ENCODE results near the gene BMPR2. TPM values are rescaled to one million over a fixed set of nuclear protein-coding genes. Genes with fewer than 3 reads are reported as not detected.
"Not testable (repeated sequence)": the region's sequence is repeated elsewhere in the genome, so short reads cannot be mapped to it uniquely, and the experiment has no call there.

The BMPR2 gene
- total and polyA plus RNA-seq, 5 donors from 2014 or later = 3.7 to 24.9 (median 5.3) TPM

GRCh38 chr2:202436626-202437025, 60.5 kb downstream of the BMPR2 start:
- H3K4me1 ChIP-seq (ENCODE audit: control insufficient read depth, insufficient read depth, low read length, poor library complexity, severe bottlenecking) = no peaks in the 10 kb centered on the region
- Mint-ChIP-seq H3K36me3 (peaks cover 5% of the 10 kb centered on the region), H3K27ac (no peak overlapping the region), H3K4me3 (no peak overlapping the region), H3K4me1 (peaks cover 0 to 10% (median 6%) of the 10 kb centered on the region in 4 donors), H3K9me3 (no peaks in the 10 kb centered on the region), H3K27me3 (no peaks in the 10 kb centered on the region)
- no peak overlapping the region for H3K4me3 ChIP-seq (ENCODE audit: low read depth, low read length)
- no peak overlapping the region for H3K27ac ChIP-seq (ENCODE audit: insufficient read depth, low read length, poor library complexity, severe bottlenecking)
- DNase-seq = no peak
- no peaks in the 10 kb centered on the region for H3K27me3 ChIP-seq (ENCODE audit: control insufficient read depth, insufficient read depth, low read length)
- no peaks in the 10 kb centered on the region for H3K36me3 ChIP-seq (ENCODE audit: control insufficient read depth, insufficient read depth, low read length)
- no peak for ATAC-seq (ENCODE audit: low read depth in 2 of 2)
- H3K9me3 ChIP-seq (ENCODE audit: control insufficient read depth in 2 of 2, low read length in 2 of 2) = no peaks in the 10 kb centered on the region

- H3K27ac Mint-ChIP-seq; H3K27ac ChIP-seq (ENCODE audit: insufficient read depth, low read length, poor library complexity, severe bottlenecking); H3K9me3 ChIP-seq (ENCODE audit: control insufficient read depth in 2 of 2, low read length in 2 of 2); H3K4me1 ChIP-seq (ENCODE audit: control insufficient read depth, insufficient read depth, low read length, poor library complexity, severe bottlenecking); H3K27me3 Mint-ChIP-seq; H3K27me3 ChIP-seq (ENCODE audit: control insufficient read depth, insufficient read depth, low read length); ATAC-seq (ENCODE audit: low read depth in 2 of 2); DNase-seq; H3K36me3 ChIP-seq (ENCODE audit: control insufficient read depth, insufficient read depth, low read length); H3K9me3 Mint-ChIP-seq; H3K36me3 Mint-ChIP-seq; H3K4me3 Mint-ChIP-seq; H3K4me3 ChIP-seq (ENCODE audit: low read depth, low read length): not testable (repeated sequence)
- H3K4me1 Mint-ChIP-seq = peaks cover 8 to 14% (median 10%) of the 10 kb centered on the region in 4 donors
These were observed 64.0 kb downstream of the BMPR2 start for GRCh38 chr2:202440117-202440516.

- H3K9me3 Mint-ChIP-seq = no peaks in the 10 kb centered on the region
- no peak overlapping the region for H3K4me3 Mint-ChIP-seq
- H3K27ac ChIP-seq (ENCODE audit: insufficient read depth, low read length, poor library complexity, severe bottlenecking) = no peak overlapping the region
- H3K4me3 ChIP-seq (ENCODE audit: low read depth, low read length) = no peak overlapping the region
- H3K36me3 Mint-ChIP-seq = peaks cover 7% of the 10 kb centered on the region
- H3K27me3 Mint-ChIP-seq = no peaks in the 10 kb centered on the region
- ATAC-seq (ENCODE audit: low read depth in 2 of 2) (no peak), DNase-seq (no peak)
- H3K27me3 ChIP-seq (ENCODE audit: control insufficient read depth, insufficient read depth, low read length) = no peaks in the 10 kb centered on the region
- no peaks in the 10 kb centered on the region for H3K36me3 ChIP-seq (ENCODE audit: control insufficient read depth, insufficient read depth, low read length)
- no peaks in the 10 kb centered on the region for H3K9me3 ChIP-seq (ENCODE audit: control insufficient read depth in 2 of 2, low read length in 2 of 2)
- H3K4me1 ChIP-seq (ENCODE audit: control insufficient read depth, insufficient read depth, low read length, poor library complexity, severe bottlenecking) = no peaks in the 10 kb centered on the region
- peaks cover 8 to 11% (median 9%) of the 10 kb centered on the region in 4 donors for H3K4me1 Mint-ChIP-seq
- H3K27ac Mint-ChIP-seq = peak overlapping the region in 1 of 3 donors; percentile 49
These were observed 66.8 kb downstream of the BMPR2 start for GRCh38 chr2:202442882-202443281.

GRCh38 chr2:202444000-202444399, 67.9 kb downstream of the BMPR2 start:
- peaks cover 8 to 14% (median 9%) of the 10 kb centered on the region in 4 donors for H3K4me1 Mint-ChIP-seq
- H3K9me3 Mint-ChIP-seq = no peaks in the 10 kb centered on the region
- H3K27me3 Mint-ChIP-seq = no peaks in the 10 kb centered on the region
- Histone ChIP-seq H3K9me3 (ENCODE audit: control insufficient read depth in 2 of 2, low read length in 2 of 2) (no peaks in the 10 kb centered on the region), H3K4me3 (ENCODE audit: low read depth, low read length) (no peak overlapping the region), H3K4me1 (ENCODE audit: control insufficient read depth, insufficient read depth, low read length, poor library complexity, severe bottlenecking) (no peaks in the 10 kb centered on the region), H3K27ac (ENCODE audit: insufficient read depth, low read length, poor library complexity, severe bottlenecking) (no peak overlapping the region), H3K36me3 (ENCODE audit: control insufficient read depth, insufficient read depth, low read length) (no peaks in the 10 kb centered on the region), H3K27me3 (ENCODE audit: control insufficient read depth, insufficient read depth, low read length) (no peaks in the 10 kb centered on the region)
- no peak overlapping the region for H3K4me3 Mint-ChIP-seq
- no peak overlapping the region for H3K27ac Mint-ChIP-seq
- DNase-seq (no peak), ATAC-seq (ENCODE audit: low read depth in 2 of 2) (no peak)
- peaks cover 11% of the 10 kb centered on the region for H3K36me3 Mint-ChIP-seq

- no peaks in the 10 kb centered on the region for H3K27me3 Mint-ChIP-seq
- no peak overlapping the region for H3K4me3 Mint-ChIP-seq
- Histone ChIP-seq H3K36me3 (ENCODE audit: control insufficient read depth, insufficient read depth, low read length) (no peaks in the 10 kb centered on the region), H3K4me3 (ENCODE audit: low read depth, low read length) (no peak overlapping the region), H3K4me1 (ENCODE audit: control insufficient read depth, insufficient read depth, low read length, poor library complexity, severe bottlenecking) (no peaks in the 10 kb centered on the region), H3K27ac (ENCODE audit: insufficient read depth, low read length, poor library complexity, severe bottlenecking) (no peak overlapping the region), H3K9me3 (ENCODE audit: control insufficient read depth in 2 of 2, low read length in 2 of 2) (no peaks in the 10 kb centered on the region), H3K27me3 (ENCODE audit: control insufficient read depth, insufficient read depth, low read length) (no peaks in the 10 kb centered on the region)
- peaks cover 0 to 2% (median 0%) of the 10 kb centered on the region in 7 donors for H3K9me3 Mint-ChIP-seq
- H3K4me1 Mint-ChIP-seq = peaks cover 0 to 12% (median 6%) of the 10 kb centered on the region in 4 donors
- H3K36me3 Mint-ChIP-seq = peaks cover 15% of the 10 kb centered on the region
- DNase-seq (no peak), ATAC-seq (ENCODE audit: low read depth in 2 of 2) (no peak)
- H3K27ac Mint-ChIP-seq = no peak overlapping the region
These were observed 73.2 kb downstream of the BMPR2 start for GRCh38 chr2:202449344-202449743.

GRCh38 chr2:202450785-202451184, 74.7 kb downstream of the BMPR2 start:
- DNase-seq = no peak
- H3K4me1 Mint-ChIP-seq = peaks cover 0 to 17% (median 7%) of the 10 kb centered on the region in 4 donors
- H3K36me3 ChIP-seq (ENCODE audit: control insufficient read depth, insufficient read depth, low read length) = no peaks in the 10 kb centered on the region

GRCh38 chr2:202452744-202453143, 76.6 kb downstream of the BMPR2 start:
- peaks cover 0 to 2% (median 0%) of the 10 kb centered on the region in 7 donors for H3K9me3 Mint-ChIP-seq
- no peaks in the 10 kb centered on the region for H3K27me3 Mint-ChIP-seq
- Histone ChIP-seq H3K4me1 (ENCODE audit: control insufficient read depth, insufficient read depth, low read length, poor library complexity, severe bottlenecking) (no peaks in the 10 kb centered on the region), H3K27me3 (ENCODE audit: control insufficient read depth, insufficient read depth, low read length) (no peaks in the 10 kb centered on the region), H3K27ac (ENCODE audit: insufficient read depth, low read length, poor library complexity, severe bottlenecking) (no peak overlapping the region), H3K4me3 (ENCODE audit: low read depth, low read length) (no peak overlapping the region), H3K36me3 (ENCODE audit: control insufficient read depth, insufficient read depth, low read length) (no peaks in the 10 kb centered on the region), H3K9me3 (ENCODE audit: control insufficient read depth in 2 of 2, low read length in 2 of 2) (no peaks in the 10 kb centered on the region)
- no peak for DNase-seq
- peaks cover 17% of the 10 kb centered on the region for H3K36me3 Mint-ChIP-seq
- H3K27ac Mint-ChIP-seq = no peak overlapping the region
- peaks cover 6 to 21% (median 8%) of the 10 kb centered on the region in 4 donors for H3K4me1 Mint-ChIP-seq
- H3K4me3 Mint-ChIP-seq = no peak overlapping the region
- no peak for ATAC-seq (ENCODE audit: low read depth in 2 of 2)

More at GRCh38 chr2:202450785-202451184, 74.7 kb downstream of the BMPR2 start:
- ATAC-seq (ENCODE audit: low read depth in 2 of 2) = no peak
- Histone ChIP-seq H3K9me3 (ENCODE audit: control insufficient read depth in 2 of 2, low read length in 2 of 2) (no peaks in the 10 kb centered on the region), H3K4me3 (ENCODE audit: low read depth, low read length) (no peak overlapping the region), H3K27ac (ENCODE audit: insufficient read depth, low read length, poor library complexity, severe bottlenecking) (no peak overlapping the region), H3K4me1 (ENCODE audit: control insufficient read depth, insufficient read depth, low read length, poor library complexity, severe bottlenecking) (no peaks in the 10 kb centered on the region), H3K27me3 (ENCODE audit: control insufficient read depth, insufficient read depth, low read length) (no peaks in the 10 kb centered on the region)
- no peak overlapping the region for H3K4me3 Mint-ChIP-seq
- H3K36me3 Mint-ChIP-seq = peaks cover 21% of the 10 kb centered on the region
- no peak overlapping the region for H3K27ac Mint-ChIP-seq
- H3K9me3 Mint-ChIP-seq = peaks cover 0 to 2% (median 0%) of the 10 kb centered on the region in 7 donors
- no peaks in the 10 kb centered on the region for H3K27me3 Mint-ChIP-seq

GRCh38 chr2:202454536-202454935, 78.4 kb downstream of the BMPR2 start:
- Mint-ChIP-seq H3K27me3 (no peaks in the 10 kb centered on the region), H3K9me3 (peaks cover 0 to 2% (median 0%) of the 10 kb centered on the region in 7 donors), H3K36me3 (peaks cover 13% of the 10 kb centered on the region), H3K4me3 (no peak overlapping the region), H3K27ac (no peak overlapping the region), H3K4me1 (peaks cover 6 to 23% (median 12%) of the 10 kb centered on the region in 4 donors)
- DNase-seq (no peak), ATAC-seq (ENCODE audit: low read depth in 2 of 2) (no peak)
- Histone ChIP-seq H3K27ac (ENCODE audit: insufficient read depth, low read length, poor library complexity, severe bottlenecking) (no peak overlapping the region), H3K4me3 (ENCODE audit: low read depth, low read length) (no peak overlapping the region), H3K9me3 (ENCODE audit: control insufficient read depth in 2 of 2, low read length in 2 of 2) (no peaks in the 10 kb centered on the region), H3K4me1 (ENCODE audit: control insufficient read depth, insufficient read depth, low read length, poor library complexity, severe bottlenecking) (no peaks in the 10 kb centered on the region), H3K27me3 (ENCODE audit: control insufficient read depth, insufficient read depth, low read length) (no peaks in the 10 kb centered on the region), H3K36me3 (ENCODE audit: control insufficient read depth, insufficient read depth, low read length) (no peaks in the 10 kb centered on the region)

Measured in CD4-positive, CD25-positive, alpha-beta regulatory T cell (primary cell).